ENCODE results near the gene OTOF. TPM values are rescaled to one million over a fixed set of nuclear protein-coding genes. Genes with fewer than 3 reads are reported as not detected.

The OTOF gene
- total RNA-seq, 1 experiment from 2014 or later: not detected

- CTCF ChIA-PET: interaction anchor here (0.7 kb wide), 1 partner anchor 227 kb away, joined by 3 read pairs; no protein-coding TSS in a partner anchor
Measured at GRCh38 chr2:26507932-26508331, 30.0 kb upstream of the OTOF start.

GRCh38 chr2:26507088-26507487 is 29.2 kb upstream of the OTOF start:
- Histone ChIP-seq H3K4me1 (replicated peaks; ENCODE audit: insufficient read depth) (0 out of 2 replicates have a peak, but pooled peaks cover 6% of the 10 kb centered on the region), H3K27me3 (ENCODE audit: insufficient read depth, low read depth) (peaks cover 72% of the 10 kb centered on the region), H3K27ac (no peak overlapping the region), H3K9me2 (ENCODE audit: insufficient read depth) (no peaks in the 10 kb centered on the region), H3K79me2 (ENCODE audit: low read depth) (no peaks in the 10 kb centered on the region), H3K4me2 (no peak overlapping the region), H3F3A (ENCODE audit: insufficient read depth, low read depth) (no peaks in the 10 kb centered on the region), H4K20me1 (ENCODE audit: insufficient read depth) (no peaks in the 10 kb centered on the region), H3K36me3 (ENCODE audit: low read depth) (no peaks in the 10 kb centered on the region), H3K4me3 (no peak overlapping the region), H2AFZ (no peak overlapping the region), H3K9me3 (ENCODE audit: insufficient read depth, low read depth) (no peaks in the 10 kb centered on the region)
- no TSS peak for BruUV-seq (replicated peaks)
- no peak for TF ChIP-seq EZH2 (IDR thresholded peaks at IDR 0.05; ENCODE audit: low read depth)
- ChIA-PET CTCF (no interaction called here), POLR2A (ENCODE audit: unreplicated experiment) (no interaction called here)
- no peak for DNase-seq
- intact Hi-C loops (cut with micrococcal nuclease; ENCODE audit: unreplicated experiment): no loop called here

More at GRCh38 chr2:26507932-26508331, 30.0 kb upstream of the OTOF start:
- H3K79me2 ChIP-seq (ENCODE audit: low read depth): no peaks in the 10 kb centered on the region
- H3F3A ChIP-seq (ENCODE audit: insufficient read depth, low read depth): no peaks in the 10 kb centered on the region
- no peak overlapping the region for H3K4me2 ChIP-seq
- no peak for TF ChIP-seq CTCF (conservative IDR thresholded peaks at IDR 0.05)
- TF ChIP-seq EZH2 (IDR thresholded peaks at IDR 0.05; ENCODE audit: low read depth): no peak
- POLR2A ChIA-PET (ENCODE audit: unreplicated experiment): interaction anchor here (0.7 kb wide), 1 partner anchor 350 kb away, joined by 4 read pairs; no protein-coding TSS in a partner anchor
- no peak for DNase-seq
- H3K27ac ChIP-seq: no peak overlapping the region
- intact Hi-C loops (cut with micrococcal nuclease; ENCODE audit: unreplicated experiment): no loop called here
- H3K9me3 ChIP-seq (ENCODE audit: insufficient read depth, low read depth): no peaks in the 10 kb centered on the region
- 0 out of 2 replicates have a peak, but pooled peaks cover 6% of the 10 kb centered on the region for H3K4me1 ChIP-seq (replicated peaks; ENCODE audit: insufficient read depth)
- H3K27me3 ChIP-seq (ENCODE audit: insufficient read depth, low read depth): peaks cover 72% of the 10 kb centered on the region
- BruUV-seq (replicated peaks): no TSS peak
- no peaks in the 10 kb centered on the region for H3K9me2 ChIP-seq (ENCODE audit: insufficient read depth)
- no peaks in the 10 kb centered on the region for H3K36me3 ChIP-seq (ENCODE audit: low read depth)
- no peak overlapping the region for H3K4me3 ChIP-seq
- H4K20me1 ChIP-seq (ENCODE audit: insufficient read depth): no peaks in the 10 kb centered on the region
- H2AFZ ChIP-seq: no peak overlapping the region

- POLR2A ChIA-PET (ENCODE audit: unreplicated experiment): no interaction called here
- Histone ChIP-seq H3K36me3 (ENCODE audit: low read depth) (no peaks in the 10 kb centered on the region), H4K20me1 (ENCODE audit: insufficient read depth) (no peaks in the 10 kb centered on the region), H3K79me2 (ENCODE audit: low read depth) (no peaks in the 10 kb centered on the region), H3F3A (ENCODE audit: insufficient read depth, low read depth) (no peaks in the 10 kb centered on the region), H3K27me3 (ENCODE audit: insufficient read depth, low read depth) (peaks cover 65% of the 10 kb centered on the region), H3K4me3 (no peak overlapping the region), H3K9me2 (ENCODE audit: insufficient read depth) (no peaks in the 10 kb centered on the region), H2AFZ (no peak overlapping the region), H3K4me2 (no peak overlapping the region), H3K4me1 (replicated peaks; ENCODE audit: insufficient read depth) (0 out of 2 replicates have a peak, but pooled peaks cover 6% of the 10 kb centered on the region), H3K9me3 (ENCODE audit: insufficient read depth, low read depth) (no peaks in the 10 kb centered on the region), H3K27ac (no peak overlapping the region)
- CTCF ChIA-PET: no interaction called here
- intact Hi-C loops (cut with micrococcal nuclease; ENCODE audit: unreplicated experiment): no loop called here
- BruUV-seq (replicated peaks): no TSS peak
- TF ChIP-seq EZH2 (IDR thresholded peaks at IDR 0.05; ENCODE audit: low read depth) (no peak), CTCF (conservative IDR thresholded peaks at IDR 0.05) (no peak)
- DNase-seq: no peak
Measured at GRCh38 chr2:26506279-26506678, 28.4 kb upstream of the OTOF start.

DNA sequence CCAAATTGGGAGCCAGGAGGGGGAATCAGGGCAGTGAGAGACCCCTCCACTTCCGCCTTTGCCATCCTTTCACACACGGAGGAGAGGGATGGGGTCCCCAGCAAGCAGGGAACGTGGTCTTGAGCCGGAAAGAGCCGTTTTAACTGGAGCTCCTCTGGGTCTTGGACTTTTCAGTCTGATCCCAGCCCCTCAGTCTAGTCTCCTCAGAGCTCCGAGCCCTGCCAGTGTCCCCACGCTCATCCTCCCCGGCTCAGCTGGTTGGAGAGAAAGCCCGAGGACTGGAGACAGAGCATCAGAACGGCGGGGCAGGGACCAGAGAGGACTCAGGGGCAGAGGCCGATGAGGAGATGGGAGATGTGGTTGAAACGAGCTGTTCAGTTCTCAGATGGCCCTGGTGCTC is 26.1 kb upstream of the OTOF start:
- POLR2A ChIA-PET (ENCODE audit: unreplicated experiment): no interaction called here
- no TSS peak for BruUV-seq (replicated peaks)
- intact Hi-C loops (cut with micrococcal nuclease; ENCODE audit: unreplicated experiment): no loop called here

More for the DNA sequence above, 26.1 kb upstream of the OTOF start:
- Histone ChIP-seq H3K36me3 (ENCODE audit: low read depth) (no peaks in the 10 kb centered on the region), H3K4me2 (peak overlapping the region; percentile 81), H3K4me1 (replicated peaks; ENCODE audit: insufficient read depth) (0 out of 2 replicates have a peak, but pooled peaks cover 6% of the 10 kb centered on the region), H3K27me3 (ENCODE audit: insufficient read depth, low read depth) (peaks cover 61% of the 10 kb centered on the region), H4K20me1 (ENCODE audit: insufficient read depth) (no peaks in the 10 kb centered on the region), H3K9me3 (ENCODE audit: insufficient read depth, low read depth) (no peaks in the 10 kb centered on the region), H3K4me3 (no peak overlapping the region; the same call in 1 of the 2 replicates), H2AFZ (no peak overlapping the region), H3K27ac (no peak overlapping the region), H3K9me2 (ENCODE audit: insufficient read depth) (no peaks in the 10 kb centered on the region), H3F3A (ENCODE audit: insufficient read depth, low read depth) (no peaks in the 10 kb centered on the region), H3K79me2 (ENCODE audit: low read depth) (no peaks in the 10 kb centered on the region)
- CTCF ChIA-PET: interaction anchor here (0.6 kb wide), 1 partner anchor 29 kb away, joined by 6 read pairs; no protein-coding TSS in a partner anchor
- TF ChIP-seq EZH2 (IDR thresholded peaks at IDR 0.05; ENCODE audit: low read depth) (no peak), CTCF (conservative IDR thresholded peaks at IDR 0.05) (no peak)
- DNase-seq: no peak

All from PC-9 (cell line).